ENCODE data around the gene ACTR1B.
"Not testable (repeated sequence)": the region's sequence is repeated elsewhere in the genome, so short reads cannot be mapped to it uniquely, and the experiment has no call there.

Gene ACTR1B

GRCh38 chr2:97615746-97616145, 48.1 kb downstream of the ACTR1B start:
- not testable (repeated sequence) for H3K36me3 Mint-ChIP-seq, H3K4me1 Mint-ChIP-seq, H3K9me3 Mint-ChIP-seq, H3K27me3 Mint-ChIP-seq, H3K27ac Mint-ChIP-seq, H3K4me3 Mint-ChIP-seq

- H3K27ac Mint-ChIP-seq, H3K9me3 Mint-ChIP-seq, H3K36me3 Mint-ChIP-seq, H3K27me3 Mint-ChIP-seq, H3K4me3 Mint-ChIP-seq, H3K4me1 Mint-ChIP-seq: not testable (repeated sequence)
Observed at GRCh38 chr2:97611895-97612294, 51.9 kb downstream of the ACTR1B start.

GRCh38 chr2:97608745-97609144, 55.1 kb downstream of the ACTR1B start:
- H3K27me3 Mint-ChIP-seq, H3K4me1 Mint-ChIP-seq, H3K4me3 Mint-ChIP-seq, H3K36me3 Mint-ChIP-seq, H3K9me3 Mint-ChIP-seq: not testable (repeated sequence)
- H3K27ac Mint-ChIP-seq = peak overlapping the region; percentile 41
